Erythroblast (primary cell): ENCODE results near the gene TOR4A.

Experiments
- GATA1 ChIP-seq: IDR thresholded peaks from 2 replicates; pipeline ENCODE4 v1.6.1; 2011; ENCODE audit warnings: low read depth, mild to moderate bottlenecking, control low read depth, low read length, moderate library complexity
- POLR2A ChIP-seq: IDR thresholded peaks from 2 replicates; pipeline ENCODE4 v1.6.1; 2011; ENCODE audit warnings: mild to moderate bottlenecking, low read length

DNA sequence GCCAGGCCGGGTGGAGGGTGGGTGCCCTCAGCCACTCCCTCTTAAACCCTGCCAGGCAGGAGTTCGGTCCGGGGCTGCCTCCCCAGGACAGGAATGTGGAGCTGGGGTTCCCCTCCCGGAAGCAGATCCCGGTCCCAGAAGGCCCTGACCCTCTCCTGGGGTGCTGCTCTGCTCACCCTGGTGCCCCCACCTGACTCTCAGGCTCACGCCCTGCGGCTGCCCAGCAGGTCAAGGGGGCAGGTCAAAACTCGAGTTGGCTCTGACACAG lies 28.2 kb downstream of the TOR4A start:
- TF ChIP-seq POLR2A (no peak), GATA1 (no peak)
